Smooth muscle cell (in vitro differentiated cells): ENCODE results near the gene MYO1D. TPM values are rescaled to one million over a fixed set of nuclear protein-coding genes. Genes with fewer than 3 reads are reported as not detected.

Experiments used
- DNase-seq: peaks from one replicate; lab custom pipeline; 2025; ENCODE audit not compliant: unreplicated experiment; lab: John Stamatoyannopoulos, UW
- H2AFZ ChIP-seq: fragments of 200-600 bp; sonication (generic); 2 replicates; pipeline ENCODE4 v1.6.0; 2016; ENCODE audit warnings: antibody characterized with exemption, low read depth, mild to moderate bottlenecking
- H3F3A ChIP-seq: fragments of 200-600 bp; sonication (generic); 2 replicates; pipeline ENCODE4 v1.6.0; 2017; ENCODE audit warnings: antibody characterized with exemption, low read depth
- H3K27ac ChIP-seq: fragments of 200-600 bp; sonication (generic); 2 replicates; pipeline ENCODE4 v1.5.1; 2016; ENCODE audit warnings: low read depth, mild to moderate bottlenecking
- H3K27me3 ChIP-seq: fragments of 200-600 bp; sonication (generic); 2 replicates; pipeline ENCODE4 v1.6.1; 2016; ENCODE audit warnings: low read depth, mild to moderate bottlenecking
- H3K36me3 ChIP-seq: fragments of 200-600 bp; sonication (generic); 2 replicates; pipeline ENCODE4 v1.5.1; 2016; ENCODE audit warnings: low read depth
- H3K4me1 ChIP-seq: fragments of 200-600 bp; sonication (generic); 2 replicates; pipeline ENCODE4 v1.5.1; 2016; ENCODE audit warnings: low read depth
- H3K4me2 ChIP-seq: fragments of 200-600 bp; sonication (generic); 2 replicates; pipeline ENCODE4 v1.6.0; 2016; ENCODE audit warnings: mild to moderate bottlenecking
- H3K4me3 ChIP-seq: fragments of 200-600 bp; sonication (generic); 2 replicates; pipeline ENCODE4 v1.5.1; 2016; ENCODE audit warnings: mild to moderate bottlenecking
- H3K79me2 ChIP-seq: fragments of 200-600 bp; sonication (generic); 2 replicates; pipeline ENCODE4 v1.6.0; 2016; ENCODE audit warnings: low read depth, mild to moderate bottlenecking
- H3K9ac ChIP-seq: fragments of 200-600 bp; sonication (generic); 2 replicates; pipeline ENCODE4 v1.6.0; 2016; ENCODE audit warnings: low read depth
- H3K9me3 ChIP-seq: fragments of 200-600 bp; sonication (generic); replicated peaks from 2 replicates; pipeline ENCODE4 v1.5.1; 2016; ENCODE audit warnings: low read depth
- H4K20me1 ChIP-seq: fragments of 200-600 bp; sonication (generic); 2 replicates; pipeline ENCODE4 v1.6.0; 2016; ENCODE audit warnings: low read depth
- WGBS: methylation state at CpG from one replicate; pipeline ENCODE4 v1.1.7; 2016; ENCODE audit warnings: low lambda C conversion rate; 5-methylcytosine and 5-hydroxymethylcytosine counted together
- polyA plus RNA-seq: library from polyadenylated mRNA; unstranded; fragments of >200 nt; fragmentation: Nextera tagmentation; extraction: Ambion mirVana; gene quantifications from 2 replicates; pipeline ENCODE4 v1.2.1, GENCODE V29; 2016
- total RNA-seq: library from RNA; depleted of rRNA; stranded (reverse); fragments of >200 nt; gene quantifications from 2 replicates; pipeline ENCODE4 v1.2.3, GENCODE V29; 2014
- TF ChIP-seq, protein P1 (sequence below): fragments of 200-600 bp; sonication (generic); IDR thresholded peaks from 2 replicates; pipeline ENCODE4 v1.5.1; 2017; ENCODE audit warnings: borderline replicate concordance, mild to moderate bottlenecking, antibody characterized with exemption; ENCODE audit not compliant: insufficient read depth, poor library complexity, severe bottlenecking

The MYO1D gene
- total and polyA plus RNA-seq, 2 experiments from 2014 or later, result 13.9 to 35.7 TPM

DNA sequence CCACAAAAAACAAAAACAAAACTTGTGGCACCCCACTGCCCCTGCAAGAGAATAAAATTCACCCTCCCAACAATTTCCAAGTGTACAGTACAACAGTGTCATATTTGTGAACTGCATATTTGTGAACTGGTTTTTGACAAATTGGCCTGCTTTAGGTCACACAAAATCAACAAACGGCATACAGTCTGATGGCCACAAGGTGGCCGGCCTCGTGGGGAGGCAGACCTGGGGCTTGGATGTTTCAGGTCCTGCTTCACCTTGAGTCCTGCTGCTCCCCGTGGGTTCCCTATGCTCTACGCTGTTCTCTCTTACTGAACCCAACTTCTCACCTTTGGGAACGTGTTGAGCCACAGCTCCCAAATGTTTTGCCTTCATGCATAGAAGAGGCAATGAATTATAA, 287.9 kb downstream of the MYO1D start:
- H3K9ac ChIP-seq, result no peak overlapping the region
- H3F3A ChIP-seq, result no peaks in the 10 kb centered on the region
- DNase-seq, result no peak
- no peaks in the 10 kb centered on the region for H3K27me3 ChIP-seq
- H3K27ac ChIP-seq, result no peak overlapping the region
- no peaks in the 10 kb centered on the region for H4K20me1 ChIP-seq
- H3K4me1 ChIP-seq, result no peaks in the 10 kb centered on the region
- no peaks in the 10 kb centered on the region for H3K9me3 ChIP-seq
- H2AFZ ChIP-seq, result no peak overlapping the region
- H3K4me2 ChIP-seq, result no peak overlapping the region
- 74% methylated on average over 6 of the region's 6 CpGs for WGBS
- no peaks in the 10 kb centered on the region for H3K79me2 ChIP-seq
- no peak overlapping the region for H3K4me3 ChIP-seq
- no peaks in the 10 kb centered on the region for H3K36me3 ChIP-seq
- TF ChIP-seq, protein P1, sequence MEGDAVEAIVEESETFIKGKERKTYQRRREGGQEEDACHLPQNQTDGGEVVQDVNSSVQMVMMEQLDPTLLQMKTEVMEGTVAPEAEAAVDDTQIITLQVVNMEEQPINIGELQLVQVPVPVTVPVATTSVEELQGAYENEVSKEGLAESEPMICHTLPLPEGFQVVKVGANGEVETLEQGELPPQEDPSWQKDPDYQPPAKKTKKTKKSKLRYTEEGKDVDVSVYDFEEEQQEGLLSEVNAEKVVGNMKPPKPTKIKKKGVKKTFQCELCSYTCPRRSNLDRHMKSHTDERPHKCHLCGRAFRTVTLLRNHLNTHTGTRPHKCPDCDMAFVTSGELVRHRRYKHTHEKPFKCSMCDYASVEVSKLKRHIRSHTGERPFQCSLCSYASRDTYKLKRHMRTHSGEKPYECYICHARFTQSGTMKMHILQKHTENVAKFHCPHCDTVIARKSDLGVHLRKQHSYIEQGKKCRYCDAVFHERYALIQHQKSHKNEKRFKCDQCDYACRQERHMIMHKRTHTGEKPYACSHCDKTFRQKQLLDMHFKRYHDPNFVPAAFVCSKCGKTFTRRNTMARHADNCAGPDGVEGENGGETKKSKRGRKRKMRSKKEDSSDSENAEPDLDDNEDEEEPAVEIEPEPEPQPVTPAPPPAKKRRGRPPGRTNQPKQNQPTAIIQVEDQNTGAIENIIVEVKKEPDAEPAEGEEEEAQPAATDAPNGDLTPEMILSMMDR, result peak; percentile 20

DNA sequence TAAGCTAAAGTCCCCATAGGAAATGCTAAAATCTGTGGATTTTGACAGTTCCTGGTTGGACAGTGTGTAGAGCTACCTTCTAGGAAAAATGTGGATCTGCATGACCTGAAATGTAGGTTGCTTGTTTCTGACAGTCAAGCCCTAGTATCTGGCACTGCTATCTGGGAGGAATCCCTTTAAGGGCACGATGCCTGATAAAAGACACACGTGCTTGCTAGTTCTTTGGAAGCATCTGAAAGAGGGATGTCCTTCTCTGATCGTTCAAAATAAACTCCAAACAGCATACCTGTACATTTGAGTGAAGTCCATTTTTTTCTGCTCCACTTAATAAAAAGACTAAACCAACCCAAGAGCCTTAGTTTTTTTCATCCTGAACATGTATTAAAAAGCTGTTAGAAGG, 288.8 kb downstream of the MYO1D start:
- no peak for DNase-seq
- WGBS, result 92% methylated on average over 3 of the region's 3 CpGs
- Histone ChIP-seq H2AFZ (no peak overlapping the region), H3K4me2 (no peak overlapping the region), H3F3A (no peaks in the 10 kb centered on the region), H3K4me1 (no peaks in the 10 kb centered on the region), H4K20me1 (no peaks in the 10 kb centered on the region), H3K27ac (no peak overlapping the region), H3K79me2 (no peaks in the 10 kb centered on the region), H3K4me3 (no peak overlapping the region), H3K9me3 (no peaks in the 10 kb centered on the region), H3K36me3 (no peaks in the 10 kb centered on the region), H3K9ac (no peak overlapping the region), H3K27me3 (no peaks in the 10 kb centered on the region)
- TF ChIP-seq, protein P1, result no peak

DNA sequence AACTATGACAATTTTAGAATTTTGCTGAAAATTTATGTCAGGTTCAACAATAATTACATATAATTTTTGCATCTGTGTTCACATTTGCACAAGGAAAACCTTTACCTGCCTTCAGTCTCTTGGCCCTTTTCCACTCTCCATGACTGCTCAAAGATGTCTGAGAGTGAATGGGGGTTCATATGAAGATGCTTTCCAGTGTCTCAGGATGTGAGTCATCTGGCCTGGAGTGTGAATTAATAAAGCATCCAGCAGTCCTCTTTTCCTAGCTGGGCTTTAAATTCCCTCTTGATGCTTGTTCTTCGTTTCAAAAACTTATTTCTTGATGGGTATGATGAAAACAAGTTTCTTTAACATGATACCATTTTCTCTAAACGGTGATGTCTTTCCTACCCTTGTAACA, 290.3 kb downstream of the MYO1D start:
- Histone ChIP-seq H4K20me1 (no peaks in the 10 kb centered on the region), H2AFZ (no peak overlapping the region), H3F3A (no peaks in the 10 kb centered on the region), H3K27ac (no peak overlapping the region), H3K4me1 (no peaks in the 10 kb centered on the region), H3K36me3 (no peaks in the 10 kb centered on the region), H3K79me2 (no peaks in the 10 kb centered on the region), H3K9me3 (no peaks in the 10 kb centered on the region), H3K9ac (no peak overlapping the region), H3K27me3 (no peaks in the 10 kb centered on the region), H3K4me3 (no peak overlapping the region), H3K4me2 (no peak overlapping the region)
- DNase-seq, result no peak
- 75% methylated on average over 2 of the region's 2 CpGs for WGBS
- TF ChIP-seq, protein P1, result no peak

DNA sequence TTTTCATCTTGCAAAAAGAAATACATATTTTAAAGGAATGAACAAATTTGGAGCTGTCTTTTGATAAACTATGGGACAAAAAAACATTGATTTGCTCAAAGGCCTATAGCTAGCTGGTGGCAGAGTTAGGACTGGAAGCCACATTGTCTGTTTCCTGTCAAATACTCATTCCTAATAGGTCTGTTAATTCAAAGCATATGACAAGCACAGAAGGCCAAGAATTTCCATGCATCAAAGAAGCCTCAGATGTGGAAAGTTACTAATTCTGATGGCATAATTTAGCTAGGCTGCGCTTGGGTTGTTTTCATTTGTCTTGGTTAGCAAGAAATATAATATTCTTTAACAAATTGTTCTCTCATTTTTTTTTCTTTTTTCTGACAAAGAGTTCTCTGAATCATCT, 292.1 kb downstream of the MYO1D start:
- H2AFZ ChIP-seq, result no peak overlapping the region
- no peak overlapping the region for H3K9ac ChIP-seq
- no peak overlapping the region for H3K4me3 ChIP-seq
- 82% methylated on average over 1 of the region's 1 CpG for WGBS
- H3K4me2 ChIP-seq, result no peak overlapping the region
- no peaks in the 10 kb centered on the region for H3K4me1 ChIP-seq
- H4K20me1 ChIP-seq, result no peaks in the 10 kb centered on the region
- DNase-seq, result no peak
- no peaks in the 10 kb centered on the region for H3K79me2 ChIP-seq
- no peaks in the 10 kb centered on the region for H3K27me3 ChIP-seq
- no peak overlapping the region for H3K27ac ChIP-seq
- H3K36me3 ChIP-seq, result no peaks in the 10 kb centered on the region
- TF ChIP-seq, protein P1, result no peak
- H3K9me3 ChIP-seq, result no peaks in the 10 kb centered on the region
- H3F3A ChIP-seq, result no peaks in the 10 kb centered on the region
